GM12873 (cell line): ENCODE data around the gene TMC6.

ENCODE experiments used
- CTCF ChIP-seq: IDR thresholded peaks from 2 replicates; pipeline ENCODE4 v1.5.1; 2012; ENCODE audit warnings: low read depth, mild to moderate bottlenecking, moderate library complexity, low read length, control low read depth; ENCODE audit not compliant: insufficient read depth; ENCODE audit errors: missing control alignments

The TMC6 gene

GRCh38 chr17:78103311-78103710, 25.2 kb downstream of the TMC6 start:
- TF ChIP-seq CTCF: no peak

- TF ChIP-seq CTCF: no peak
Measured at GRCh38 chr17:78101542-78101941, 27.0 kb downstream of the TMC6 start.

GRCh38 chr17:78101112-78101511, 27.4 kb downstream of the TMC6 start:
- TF ChIP-seq CTCF: no peak

GRCh38 chr17:78096093-78096492, 32.5 kb downstream of the TMC6 start:
- TF ChIP-seq CTCF: no peak

GRCh38 chr17:78095035-78095434, 33.5 kb downstream of the TMC6 start:
- no peak for TF ChIP-seq CTCF

GRCh38 chr17:78092794-78093324, 35.7 kb downstream of the TMC6 start:
- no peak for TF ChIP-seq CTCF

- TF ChIP-seq CTCF: no peak
Measured at GRCh38 chr17:78089576-78090281, 38.8 kb downstream of the TMC6 start.
